Measurements from ENCODE around the gene ANO3. TPM values are rescaled to one million over a fixed set of nuclear protein-coding genes. Genes with fewer than 3 reads are reported as not detected.

Gene ANO3
- polyA plus RNA-seq, 1 experiment = 0.02 TPM

- TF ChIP-seq CTCF (IDR thresholded peaks at IDR 0.05; ENCODE audit: low read depth, low read length) = no peak
- ChIA-PET POLR2A (no interaction called here), CTCF (no interaction called here)
Measured at GRCh38 chr11:26377619-26378018, 45.7 kb downstream of the ANO3 start.

GRCh38 chr11:26399336-26399735 is 67.4 kb downstream of the ANO3 start:
- H3K27me3 ChIP-seq (ENCODE audit: control insufficient read depth, insufficient read depth, low read length) = no peaks in the 10 kb centered on the region
- DNase-seq (ENCODE audit: low read depth, low spot score) = no peak
- no peak overlapping the region for H3K4me3 ChIP-seq (ENCODE audit: low read depth, low read length)
- ChIA-PET POLR2A (no interaction called here), CTCF (no interaction called here)
- TF ChIP-seq CTCF (IDR thresholded peaks at IDR 0.05; ENCODE audit: low read depth, low read length) = no peak
- H3K9me3 ChIP-seq (ENCODE audit: control insufficient read depth, insufficient read depth, low read length) = no peaks in the 10 kb centered on the region
- no peak overlapping the region for H3K27ac ChIP-seq (ENCODE audit: low read depth, low read length)

More at GRCh38 chr11:26377619-26378018, 45.7 kb downstream of the ANO3 start:
- H3K27ac ChIP-seq (ENCODE audit: low read depth, low read length) = no peak overlapping the region
- H3K9me3 ChIP-seq (ENCODE audit: control insufficient read depth, insufficient read depth, low read length) = no peaks in the 10 kb centered on the region
- no peaks in the 10 kb centered on the region for H3K27me3 ChIP-seq (ENCODE audit: control insufficient read depth, insufficient read depth, low read length)
- no peak for DNase-seq (ENCODE audit: low read depth, low spot score)
- H3K4me3 ChIP-seq (ENCODE audit: low read depth, low read length) = no peak overlapping the region

- no peak for DNase-seq (ENCODE audit: low read depth, low spot score)
- POLR2A ChIA-PET = no interaction called here
- Histone ChIP-seq H3K27me3 (ENCODE audit: control insufficient read depth, insufficient read depth, low read length) (no peaks in the 10 kb centered on the region), H3K27ac (ENCODE audit: low read depth, low read length) (no peak overlapping the region), H3K9me3 (ENCODE audit: control insufficient read depth, insufficient read depth, low read length) (no peaks in the 10 kb centered on the region), H3K4me3 (ENCODE audit: low read depth, low read length) (no peak overlapping the region)
- TF ChIP-seq CTCF (IDR thresholded peaks at IDR 0.05; ENCODE audit: low read depth, low read length) = no peak
- CTCF ChIA-PET = no interaction called here
Measured at GRCh38 chr11:26410706-26411366, 78.9 kb downstream of the ANO3 start.

- no peak overlapping the region for H3K27ac ChIP-seq (ENCODE audit: low read depth, low read length)
- ChIA-PET CTCF (no interaction called here), POLR2A (no interaction called here)
- no peak for TF ChIP-seq CTCF (IDR thresholded peaks at IDR 0.05; ENCODE audit: low read depth, low read length)
- no peak for DNase-seq (ENCODE audit: low read depth, low spot score)
- H3K9me3 ChIP-seq (ENCODE audit: control insufficient read depth, insufficient read depth, low read length) = no peaks in the 10 kb centered on the region
- H3K27me3 ChIP-seq (ENCODE audit: control insufficient read depth, insufficient read depth, low read length) = no peaks in the 10 kb centered on the region
- no peak overlapping the region for H3K4me3 ChIP-seq (ENCODE audit: low read depth, low read length)
Measured at GRCh38 chr11:26412955-26413354, 81.0 kb downstream of the ANO3 start.

GRCh38 chr11:26418386-26418912 is 86.5 kb downstream of the ANO3 start:
- Histone ChIP-seq H3K27me3 (ENCODE audit: control insufficient read depth, insufficient read depth, low read length) (no peaks in the 10 kb centered on the region), H3K9me3 (ENCODE audit: control insufficient read depth, insufficient read depth, low read length) (no peaks in the 10 kb centered on the region), H3K27ac (ENCODE audit: low read depth, low read length) (no peak overlapping the region), H3K4me3 (ENCODE audit: low read depth, low read length) (no peak overlapping the region)
- ChIA-PET POLR2A (no interaction called here), CTCF (no interaction called here)
- no peak for DNase-seq (ENCODE audit: low read depth, low spot score)
- TF ChIP-seq CTCF (IDR thresholded peaks at IDR 0.05; ENCODE audit: low read depth, low read length) = no peak

Measured in AG04450 (cell line).